ENCODE results near the gene CCDC91.
"Not testable (repeated sequence)": the region's sequence is repeated elsewhere in the genome, so short reads cannot be mapped to it uniquely, and the experiment has no call there.

CCDC91 gene

GRCh38 chr12:28369483-28369882 is 179.2 kb downstream of the CCDC91 start:
- TF ChIP-seq BACH2 (CRISPR knock-in tag; IDR thresholded peaks at IDR 0.05; ENCODE audit: borderline replicate concordance) = no peak
- TF ChIP-seq ZC3H10 (CRISPR knock-in tag; IDR thresholded peaks at IDR 0.05) = no peak
- TF ChIP-seq ZFP30 (CRISPR knock-in tag; IDR thresholded peaks at IDR 0.05) = no peak
- no peak for TF ChIP-seq ZFP3 (CRISPR knock-in tag; IDR thresholded peaks at IDR 0.05)
- TF ChIP-seq TCF4 (CRISPR knock-in tag; IDR thresholded peaks at IDR 0.05; ENCODE audit: borderline replicate concordance) = no peak
- TF ChIP-seq CSDC2 (CRISPR knock-in tag; IDR thresholded peaks at IDR 0.05) = no peak
- TF ChIP-seq GLIS3 (CRISPR knock-in tag; IDR thresholded peaks at IDR 0.05) = no peak
- no peak for ATAC-seq

- ATAC-seq = peak; percentile 51
- TF ChIP-seq ISL1 (CRISPR knock-in tag; IDR thresholded peaks at IDR 0.05) (peak; percentile 77), ZNF8 (CRISPR knock-in tag; IDR thresholded peaks at IDR 0.05) (no peak)
These were observed 184.3 kb downstream of the CCDC91 start for GRCh38 chr12:28374556-28374955.

- ATAC-seq = peak; percentile 48; the same call in 2 of the 3 replicates
- TF ChIP-seq ISL1 (CRISPR knock-in tag; IDR thresholded peaks at IDR 0.05) (0 out of 2 replicates have a peak, but pooled peaks have one; percentile 8), TOX (CRISPR knock-in tag; IDR thresholded peaks at IDR 0.05; ENCODE audit: borderline replicate concordance) (no peak)
These were observed 188.5 kb downstream of the CCDC91 start for GRCh38 chr12:28378736-28379135.

- not testable (repeated sequence) for ATAC-seq
These were observed 189.5 kb downstream of the CCDC91 start for GRCh38 chr12:28379779-28380178.

GRCh38 chr12:28383368-28383767 is 193.1 kb downstream of the CCDC91 start:
- no peak for ATAC-seq
- TF ChIP-seq ZNF8 (CRISPR knock-in tag; IDR thresholded peaks at IDR 0.05) (no peak), ZFP3 (CRISPR knock-in tag; IDR thresholded peaks at IDR 0.05) (no peak), POU6F1 (CRISPR knock-in tag; IDR thresholded peaks at IDR 0.05; ENCODE audit: borderline replicate concordance, low read depth) (no peak), ZNF565 (CRISPR knock-in tag; conservative IDR thresholded peaks at IDR 0.05; ENCODE audit: low read depth) (no peak), OSR1 (CRISPR knock-in tag; IDR thresholded peaks at IDR 0.05) (no peak), CSDC2 (CRISPR knock-in tag; IDR thresholded peaks at IDR 0.05) (no peak), ZNF70 (CRISPR knock-in tag; IDR thresholded peaks at IDR 0.05) (no peak), CREB5 (CRISPR knock-in tag; IDR thresholded peaks at IDR 0.05; ENCODE audit: low read depth) (no peak), PPARA (CRISPR knock-in tag; IDR thresholded peaks at IDR 0.05; ENCODE audit: borderline replicate concordance) (no peak), TCF4 (CRISPR knock-in tag; IDR thresholded peaks at IDR 0.05; ENCODE audit: borderline replicate concordance) (no peak), GLIS3 (CRISPR knock-in tag; IDR thresholded peaks at IDR 0.05) (no peak), RARB (CRISPR knock-in tag; IDR thresholded peaks at IDR 0.05) (no peak), TOX (CRISPR knock-in tag; IDR thresholded peaks at IDR 0.05; ENCODE audit: borderline replicate concordance) (no peak)

- TF ChIP-seq ZNF70 (CRISPR knock-in tag; IDR thresholded peaks at IDR 0.05) = no peak
- no peak for TF ChIP-seq SNAI2 (CRISPR knock-in tag; IDR thresholded peaks at IDR 0.05)
- no peak for TF ChIP-seq ZFP30 (CRISPR knock-in tag; IDR thresholded peaks at IDR 0.05)
- no peak for TF ChIP-seq CSRNP3 (CRISPR knock-in tag; IDR thresholded peaks at IDR 0.05)
- no peak for TF ChIP-seq ZC3H10 (CRISPR knock-in tag; IDR thresholded peaks at IDR 0.05)
- no peak for TF ChIP-seq CSDC2 (CRISPR knock-in tag; IDR thresholded peaks at IDR 0.05)
- no peak for TF ChIP-seq BACH2 (CRISPR knock-in tag; IDR thresholded peaks at IDR 0.05; ENCODE audit: borderline replicate concordance)
- no peak for TF ChIP-seq TOX (CRISPR knock-in tag; IDR thresholded peaks at IDR 0.05; ENCODE audit: borderline replicate concordance)
- TF ChIP-seq TSHZ2 (CRISPR knock-in tag; IDR thresholded peaks at IDR 0.05) = no peak
- no peak for TF ChIP-seq TCF4 (CRISPR knock-in tag; IDR thresholded peaks at IDR 0.05; ENCODE audit: borderline replicate concordance)
- no peak for TF ChIP-seq OSR1 (CRISPR knock-in tag; IDR thresholded peaks at IDR 0.05)
- TF ChIP-seq ISL1 (CRISPR knock-in tag; IDR thresholded peaks at IDR 0.05) = no peak
- TF ChIP-seq PPARA (CRISPR knock-in tag; IDR thresholded peaks at IDR 0.05; ENCODE audit: borderline replicate concordance) = no peak
- no peak for TF ChIP-seq ESRRG (CRISPR knock-in tag; IDR thresholded peaks at IDR 0.05)
- no peak for TF ChIP-seq ZFP3 (CRISPR knock-in tag; IDR thresholded peaks at IDR 0.05)
- ATAC-seq = no peak
These were observed 198.6 kb downstream of the CCDC91 start for GRCh38 chr12:28388879-28389278.

Data from SK-N-SH treated with all-trans-retinoic acid at 6 μM for 48 hours (cell line).